WTC11 (cell line): Measurements from ENCODE around the gene HIPK2.

Experiments
- ATF1 ChIP-seq: sonication (generic); formaldehyde crosslinking; IDR thresholded peaks from 2 replicates; pipeline ENCODE4 v1.8.1; 2023; ENCODE audit warnings: mild to moderate bottlenecking, moderate library complexity, missing genetic modification reagents
- CTCF ChIP-seq: fragments of 200-600 bp; IDR thresholded peaks from 2 replicates; pipeline ENCODE4 v1.8.0; 2022; ENCODE audit warnings: antibody characterized with exemption
- E2F1 ChIP-seq: sonication (generic); formaldehyde crosslinking; IDR thresholded peaks from 2 replicates; pipeline ENCODE4 v1.8.0; 2022; ENCODE audit warnings: mild to moderate bottlenecking, missing genetic modification reagents
- ESRRA ChIP-seq: sonication (generic); formaldehyde crosslinking; IDR thresholded peaks from 2 replicates; pipeline ENCODE4 v1.8.1; 2022; ENCODE audit warnings: mild to moderate bottlenecking, missing genetic modification reagents, borderline replicate concordance
- GABPB1 ChIP-seq: sonication (generic); formaldehyde crosslinking; IDR thresholded peaks from 2 replicates; pipeline ENCODE4 v1.8.1; 2023; ENCODE audit warnings: mild to moderate bottlenecking, missing genetic modification reagents
- MAX ChIP-seq: sonication (generic); formaldehyde crosslinking; IDR thresholded peaks from 2 replicates; pipeline ENCODE4 v1.8.0; 2022; ENCODE audit warnings: mild to moderate bottlenecking, missing genetic modification reagents
- NR3C1 ChIP-seq: sonication (generic); formaldehyde crosslinking; conservative IDR thresholded peaks from 2 replicates; pipeline ENCODE4 v1.8.1; 2023; ENCODE audit warnings: low read depth, mild to moderate bottlenecking, missing genetic modification reagents
- TCF7 ChIP-seq: sonication (generic); formaldehyde crosslinking; IDR thresholded peaks from 2 replicates; pipeline ENCODE4 v1.8.0; 2022; ENCODE audit warnings: mild to moderate bottlenecking, low read depth, missing genetic modification reagents, moderate library complexity
- USF1 ChIP-seq: sonication (generic); formaldehyde crosslinking; IDR thresholded peaks from 2 replicates; pipeline ENCODE4 v1.8.0; 2022; ENCODE audit warnings: mild to moderate bottlenecking, missing genetic modification reagents
- ZBTB43 ChIP-seq: sonication (generic); formaldehyde crosslinking; IDR thresholded peaks from 2 replicates; pipeline ENCODE4 v1.8.1; 2023; ENCODE audit warnings: mild to moderate bottlenecking, missing genetic modification reagents
- ZMAT4 ChIP-seq: fragments of 250-450 bp; sonication (Bioruptor Pico); IDR thresholded peaks from 2 replicates; pipeline ENCODE4 v1.9.0; 2021; ENCODE audit warnings: mild to moderate bottlenecking
- ZNF423 ChIP-seq: fragments of 250-450 bp; sonication (Bioruptor Pico); IDR thresholded peaks from 2 replicates; pipeline ENCODE4 v2.1.2; 2022; ENCODE audit warnings: mild to moderate bottlenecking, moderate library complexity

GRCh38 chr7:139769066-139769465 is 8.7 kb downstream of the HIPK2 start:
- TF ChIP-seq CTCF (no peak), USF1 (CRISPR knock-in tag) (no peak), ATF1 (no peak), ZNF423 (no peak), E2F1 (CRISPR knock-in tag) (no peak), MAX (CRISPR knock-in tag) (no peak), ZBTB43 (CRISPR knock-in tag) (no peak), ZMAT4 (no peak), GABPB1 (CRISPR knock-in tag) (no peak), NR3C1 (CRISPR knock-in tag) (no peak), TCF7 (CRISPR knock-in tag) (no peak), ESRRA (CRISPR knock-in tag) (no peak)
